ENCODE results near the gene C19orf85.
"Not testable (repeated sequence)": the region's sequence is repeated elsewhere in the genome, so short reads cannot be mapped to it uniquely, and the experiment has no call there.

The C19orf85 gene

DNA sequence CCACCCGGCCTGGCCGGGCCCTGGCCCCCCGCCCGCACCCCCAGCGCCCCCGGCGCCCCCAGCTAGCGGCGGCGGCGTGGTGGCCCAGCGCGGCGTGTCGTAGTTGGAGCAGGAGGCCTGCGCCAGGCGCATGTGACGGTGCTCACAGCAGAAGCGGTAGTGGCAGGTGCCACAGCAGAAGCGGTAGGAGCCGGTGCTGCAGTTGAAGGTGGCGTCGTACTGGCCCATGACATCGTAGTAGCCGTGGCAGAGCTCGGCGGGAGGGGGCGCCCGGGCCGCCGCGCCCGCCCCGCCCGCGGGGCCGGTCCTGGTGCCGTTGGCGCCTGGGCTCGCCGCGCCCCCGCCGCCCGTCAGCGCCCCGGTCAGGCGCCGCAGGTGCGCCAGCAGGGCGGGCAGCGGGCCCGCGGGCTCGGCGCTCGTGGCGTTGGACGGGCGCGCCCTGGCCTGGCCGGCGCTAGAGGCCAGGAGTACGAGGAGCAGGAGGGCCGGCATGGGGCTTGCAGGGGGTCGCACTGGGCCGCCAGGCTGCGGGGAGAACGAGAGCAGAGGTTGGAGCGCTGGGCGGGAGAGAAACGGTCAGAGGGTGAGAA lies 22.1 kb downstream of the C19orf85 start:
- no peak for DNase-seq (ENCODE audit: low read depth in 4 of 4, low spot score in 1 of 4)

DNA sequence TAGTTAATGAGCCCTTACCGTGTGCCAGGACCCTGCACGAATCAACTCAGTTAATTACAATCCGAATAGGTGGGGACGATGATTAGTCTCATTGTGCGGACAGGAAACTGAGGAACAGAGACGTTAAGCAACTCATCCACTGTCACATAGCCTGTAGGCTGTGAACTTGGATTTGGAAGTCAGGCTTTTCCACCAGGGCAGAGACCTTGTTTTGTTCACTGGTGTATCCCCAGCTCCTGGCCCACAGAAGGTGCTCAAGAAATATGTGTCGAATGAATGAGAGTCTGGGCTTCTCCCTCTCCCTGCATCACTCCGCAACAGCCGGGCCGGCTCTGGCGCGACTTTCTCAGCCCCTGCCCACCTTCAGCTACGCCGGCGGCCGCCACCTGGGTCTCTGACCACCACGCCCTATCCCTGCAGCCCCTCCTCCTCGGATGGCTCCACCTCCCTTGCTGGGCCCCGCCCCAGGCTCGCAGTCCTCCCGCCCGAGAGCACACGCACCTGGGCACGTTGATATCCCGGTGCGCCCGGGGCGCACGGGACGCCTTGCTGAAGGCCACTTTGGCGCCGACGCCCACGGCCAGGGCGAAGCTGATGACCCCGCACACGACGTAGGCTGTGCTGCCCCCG lies 22.7 kb downstream of the C19orf85 start:
- no peak for DNase-seq (ENCODE audit: low read depth in 4 of 4, low spot score in 1 of 4)

DNA sequence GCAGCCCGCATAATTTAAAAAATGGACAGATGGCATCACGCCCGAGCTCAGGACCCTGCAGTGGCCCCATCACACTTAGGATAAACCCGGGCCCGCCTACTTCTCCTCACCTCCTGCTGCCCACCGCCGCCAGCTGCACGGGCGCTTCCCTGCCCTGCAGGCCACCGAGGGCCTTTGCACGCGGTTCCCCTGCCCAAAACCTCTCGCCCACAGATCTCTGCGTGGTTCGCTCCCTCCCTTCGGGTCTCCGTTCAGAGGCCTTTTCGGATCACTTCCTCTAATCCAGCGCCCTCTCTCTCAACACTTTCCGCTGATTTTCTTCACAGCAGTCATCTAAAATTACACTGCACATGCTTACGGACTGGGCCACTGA lies 23.2 kb downstream of the C19orf85 start:
- no peak for DNase-seq (ENCODE audit: low read depth in 4 of 4, low spot score in 1 of 4)

DNA sequence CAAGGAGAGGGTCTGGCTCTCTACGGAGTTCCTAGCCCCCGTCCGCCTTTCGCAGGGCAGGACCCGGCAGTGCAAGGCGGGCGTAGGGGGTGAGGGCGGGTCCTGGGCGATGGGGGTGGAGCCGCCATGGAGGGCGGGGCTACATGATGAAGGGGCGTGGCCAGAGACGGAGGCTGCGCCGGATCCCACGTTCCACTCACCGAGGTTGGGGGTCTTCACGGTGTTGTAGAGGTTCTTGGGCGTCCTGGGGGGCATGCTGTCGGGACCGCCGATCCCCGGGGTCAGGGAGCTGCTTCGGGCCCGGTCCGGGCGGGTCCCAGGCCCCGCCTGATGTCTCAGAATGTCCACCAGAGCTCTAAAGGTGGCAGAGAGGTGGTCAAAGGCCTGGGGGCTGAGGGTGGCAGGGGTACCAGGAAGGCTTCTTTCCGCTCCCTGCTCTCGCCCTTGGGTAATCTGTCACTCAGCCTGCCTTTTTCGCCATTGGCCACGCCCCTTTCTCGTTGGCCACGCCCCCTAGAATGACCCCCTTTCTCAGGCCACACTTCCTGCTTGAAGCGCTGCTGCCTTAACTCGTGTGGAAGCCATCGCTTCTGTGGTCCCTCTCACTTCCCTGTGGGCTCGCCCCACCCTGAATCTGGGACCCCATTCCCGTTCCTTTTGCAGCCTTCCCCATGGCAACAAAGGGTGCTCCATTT lies 24.0 kb downstream of the C19orf85 start:
- no peak for DNase-seq (ENCODE audit: low read depth in 4 of 4, low spot score in 1 of 4)

DNA sequence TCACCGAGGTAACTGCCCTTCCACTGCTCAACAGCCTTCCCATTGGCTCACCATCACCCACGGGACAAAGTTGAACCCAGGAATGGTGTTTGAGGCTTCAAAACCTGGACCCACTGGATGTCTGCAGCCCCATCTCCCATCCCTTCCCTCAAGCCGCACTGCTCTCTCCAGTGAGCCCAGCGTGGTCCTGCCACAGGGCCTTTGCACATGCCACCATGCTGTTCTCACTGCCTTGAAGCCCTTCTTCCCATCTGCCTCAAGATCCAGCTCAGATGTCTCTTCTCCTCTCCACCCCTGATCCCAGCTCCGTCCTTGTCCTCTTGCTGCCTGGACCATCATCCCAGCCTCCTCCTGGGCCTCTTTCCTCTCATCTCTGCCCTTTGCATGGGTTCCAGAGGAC lies 25.5 kb downstream of the C19orf85 start:
- DNase-seq (ENCODE audit: low read depth in 4 of 4, low spot score in 1 of 4): no peak

DNA sequence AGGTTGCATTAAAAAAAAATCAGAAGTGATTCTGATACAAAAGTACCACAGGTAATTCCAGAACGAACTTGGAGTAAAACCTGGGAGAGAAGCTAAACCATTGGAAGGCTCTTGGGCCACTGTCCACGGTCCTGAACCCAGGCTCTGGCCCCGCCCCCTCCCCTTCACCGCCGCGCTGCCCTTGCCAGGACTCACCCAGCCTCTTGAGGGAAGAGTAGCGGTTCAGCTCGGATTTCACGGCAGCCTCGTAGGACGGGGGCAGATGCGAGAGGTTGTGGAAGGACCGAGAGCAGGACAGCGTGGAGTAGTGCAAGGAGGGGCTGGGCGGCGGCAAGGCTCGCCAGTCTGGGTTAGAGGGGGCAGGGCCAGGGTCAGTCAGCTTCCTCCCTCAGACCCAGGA lies 27.1 kb downstream of the C19orf85 start:
- DNase-seq (ENCODE audit: low read depth in 4 of 4, low spot score in 1 of 4): no peak

DNA sequence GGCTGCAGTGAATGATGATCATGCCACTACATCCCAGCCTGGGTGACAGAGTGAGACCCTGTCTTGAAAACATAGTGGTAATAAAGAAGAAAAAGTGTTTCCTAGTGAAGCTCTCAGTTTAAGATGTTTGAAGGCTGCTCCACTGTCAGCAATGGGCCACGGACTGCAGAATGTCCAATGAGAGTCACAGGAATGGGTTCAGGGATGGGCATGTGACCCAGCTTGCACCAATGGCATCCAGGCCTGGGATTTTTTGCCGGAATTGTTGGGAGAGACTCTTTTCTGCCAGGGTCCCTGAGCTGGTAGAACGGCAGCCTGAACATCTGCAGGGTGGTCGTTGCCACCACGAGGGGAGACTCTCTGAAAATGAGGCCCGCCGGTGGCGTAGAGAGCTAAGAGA lies 27.7 kb downstream of the C19orf85 start:
- DNase-seq (ENCODE audit: low read depth in 4 of 4, low spot score in 1 of 4): no peak

DNA sequence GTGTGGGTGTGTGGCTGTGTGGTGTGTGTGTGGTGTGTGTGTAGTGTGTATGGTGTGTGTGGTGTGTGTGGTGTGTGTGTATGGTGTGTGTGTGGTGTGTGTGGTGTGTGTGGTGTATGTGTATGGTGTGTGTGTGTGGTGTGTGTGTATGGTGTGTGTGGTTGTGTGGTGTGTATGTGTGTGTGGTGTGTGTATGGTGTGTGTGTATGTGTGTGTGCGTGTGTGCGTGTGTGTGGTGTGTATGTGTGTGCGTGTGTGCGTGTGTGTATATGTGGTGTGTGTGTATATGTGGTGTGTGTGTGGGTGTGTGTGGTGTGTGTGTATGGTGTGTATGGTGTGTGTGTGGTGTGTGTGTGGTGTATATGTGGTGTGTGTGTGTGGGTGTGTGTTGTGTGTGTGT lies 29.5 kb downstream of the C19orf85 start:
- no peak for DNase-seq (ENCODE audit: low read depth in 4 of 4, low spot score in 1 of 4)

DNA sequence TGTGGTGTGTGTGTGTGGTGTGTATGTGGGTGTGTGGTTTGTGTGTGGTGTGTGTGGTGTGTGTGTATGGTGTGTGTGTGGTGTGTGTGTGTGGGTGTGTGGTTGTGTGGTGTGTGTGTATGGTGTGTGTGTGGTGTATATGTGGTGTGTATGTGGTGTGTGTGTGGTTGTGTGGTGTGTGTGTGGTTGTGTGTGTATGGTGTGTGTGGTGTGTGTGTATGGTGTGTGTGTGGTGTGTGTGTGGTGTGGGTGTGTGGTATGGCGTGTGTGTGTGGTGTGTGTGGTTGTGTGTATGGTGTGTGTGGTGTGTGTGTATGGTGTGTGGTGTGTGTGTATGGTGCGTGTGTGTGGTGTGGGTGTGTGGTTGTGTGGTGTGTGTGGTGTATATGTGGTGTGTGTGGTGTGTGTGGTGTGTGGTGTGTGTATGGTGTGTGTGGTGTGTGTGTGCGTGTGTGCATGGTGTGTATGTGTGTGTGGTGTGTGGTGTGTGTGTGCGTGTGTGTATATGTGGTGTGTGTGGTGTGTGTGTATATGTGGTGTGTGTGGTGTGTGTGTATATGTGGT lies 30.1 kb downstream of the C19orf85 start:
- no peak for DNase-seq (ENCODE audit: low read depth in 4 of 4, low spot score in 1 of 4)

DNA sequence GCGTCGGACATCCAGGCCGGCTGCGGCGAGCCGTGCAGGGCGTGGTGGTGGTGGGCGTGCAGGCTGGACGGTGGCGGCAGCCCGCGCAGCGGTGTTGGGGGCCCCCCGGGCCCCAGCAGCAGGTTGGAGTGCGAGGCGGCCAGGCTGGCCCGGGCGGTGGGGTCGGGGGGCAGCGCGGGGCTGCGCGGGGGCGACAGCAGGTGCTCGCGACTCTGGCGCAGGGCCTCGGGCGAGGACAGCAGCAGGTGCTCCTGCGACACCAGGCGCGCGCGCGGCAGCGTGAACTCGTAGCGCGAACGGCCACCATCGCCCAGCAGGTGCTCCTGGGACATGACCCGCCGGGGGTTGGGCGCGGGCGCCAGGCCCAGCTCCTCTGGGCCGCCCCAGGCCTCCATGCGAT lies 31.3 kb downstream of the C19orf85 start:
- DNase-seq (ENCODE audit: low read depth in 4 of 4, low spot score in 1 of 4): no peak

DNA sequence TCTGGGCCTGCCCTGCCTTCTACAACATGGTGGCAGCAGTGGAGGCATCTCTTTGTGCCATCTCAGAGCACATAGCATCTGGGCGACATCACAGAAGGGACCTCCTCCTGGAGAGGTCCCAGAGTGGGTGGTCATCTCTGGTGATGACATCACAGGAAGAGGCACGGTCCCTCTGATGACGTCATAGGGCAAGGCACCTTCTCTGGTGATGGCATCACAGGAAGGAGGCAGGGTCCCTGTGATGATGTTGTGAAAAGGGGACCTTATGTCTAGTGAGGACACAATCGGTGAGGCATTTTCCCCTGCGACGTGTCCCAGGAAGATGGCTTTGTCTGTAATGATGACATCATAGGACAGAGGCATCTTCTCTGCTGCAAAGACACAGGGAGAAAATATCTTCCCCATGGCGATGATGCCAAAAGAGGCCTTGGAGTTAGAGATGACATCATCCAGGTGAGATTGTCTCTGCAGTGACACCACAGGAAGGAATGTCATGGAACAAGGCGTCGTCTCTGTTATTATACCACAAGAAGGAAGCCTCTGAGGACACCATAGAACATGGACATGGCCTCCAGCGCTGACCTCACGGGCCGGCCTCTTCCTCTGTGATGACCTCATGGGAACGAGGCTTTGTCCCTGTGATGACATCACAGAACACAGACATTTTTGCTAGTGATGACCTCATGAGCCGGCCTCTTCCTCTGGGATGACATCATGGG lies 32.2 kb downstream of the C19orf85 start:
- DNase-seq (ENCODE audit: low read depth in 4 of 4, low spot score in 1 of 4): no peak

DNA sequence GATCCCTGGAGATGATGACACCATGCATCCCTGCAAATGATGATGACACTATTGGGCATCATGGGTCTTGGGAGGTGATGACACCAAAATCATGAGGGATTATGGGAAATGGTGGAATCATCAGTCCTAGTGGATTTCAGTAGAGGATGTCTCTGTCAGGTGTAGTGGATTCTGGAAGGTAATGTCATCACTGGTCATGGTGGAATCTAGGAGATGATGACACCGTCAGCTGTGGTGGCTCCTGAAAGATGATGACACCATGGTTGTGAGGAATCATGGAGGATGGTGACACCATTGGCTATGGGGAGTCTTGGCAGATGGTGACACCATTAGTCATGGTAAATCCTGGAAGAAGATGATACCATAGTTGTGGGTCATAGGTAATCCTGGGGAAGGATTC lies 33.4 kb downstream of the C19orf85 start:
- DNase-seq (ENCODE audit: low read depth in 4 of 4, low spot score in 1 of 4): no peak

DNA sequence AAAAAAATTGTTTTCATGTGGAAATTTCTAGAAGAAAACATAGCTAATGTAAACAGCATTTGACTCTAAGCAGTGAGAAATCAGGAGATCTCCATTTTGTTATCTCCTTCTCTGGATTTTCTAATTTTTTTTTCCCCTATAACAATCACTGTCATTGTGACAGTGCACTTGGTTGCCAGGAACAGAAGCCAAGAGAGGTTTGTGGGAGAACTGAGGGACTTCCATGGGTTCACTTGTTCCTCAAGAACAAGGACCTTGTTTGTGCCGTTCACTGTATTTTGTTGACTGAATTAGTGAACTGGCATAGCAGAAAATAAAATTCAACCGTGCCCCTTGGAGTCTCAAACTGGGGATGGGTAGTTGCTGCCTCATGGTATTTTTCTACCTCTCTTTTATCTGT lies 38.5 kb downstream of the C19orf85 start:
- DNase-seq (ENCODE audit: low read depth in 4 of 4, low spot score in 1 of 4): no peak

DNA sequence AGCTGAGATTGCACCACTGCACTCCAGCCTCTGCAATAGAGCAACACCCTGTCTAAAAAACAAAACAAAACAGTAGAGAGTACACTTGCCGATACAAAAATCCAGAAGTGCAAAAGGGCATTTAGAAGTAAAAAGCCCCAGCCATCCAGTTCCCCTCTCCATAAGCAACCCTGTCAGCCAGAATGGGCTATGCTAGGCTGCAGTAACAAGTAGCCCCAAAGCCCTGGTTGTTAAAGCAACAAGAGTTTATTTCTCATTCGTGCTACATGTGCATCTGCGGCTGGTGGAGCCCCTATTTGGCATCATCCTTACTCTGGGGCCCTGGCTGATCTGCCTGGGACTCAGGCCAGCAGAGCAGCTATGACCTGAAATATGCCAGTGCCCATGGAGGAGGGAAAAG lies 40.0 kb downstream of the C19orf85 start:
- DNase-seq (ENCODE audit: low read depth in 4 of 4, low spot score in 1 of 4): no peak

DNA sequence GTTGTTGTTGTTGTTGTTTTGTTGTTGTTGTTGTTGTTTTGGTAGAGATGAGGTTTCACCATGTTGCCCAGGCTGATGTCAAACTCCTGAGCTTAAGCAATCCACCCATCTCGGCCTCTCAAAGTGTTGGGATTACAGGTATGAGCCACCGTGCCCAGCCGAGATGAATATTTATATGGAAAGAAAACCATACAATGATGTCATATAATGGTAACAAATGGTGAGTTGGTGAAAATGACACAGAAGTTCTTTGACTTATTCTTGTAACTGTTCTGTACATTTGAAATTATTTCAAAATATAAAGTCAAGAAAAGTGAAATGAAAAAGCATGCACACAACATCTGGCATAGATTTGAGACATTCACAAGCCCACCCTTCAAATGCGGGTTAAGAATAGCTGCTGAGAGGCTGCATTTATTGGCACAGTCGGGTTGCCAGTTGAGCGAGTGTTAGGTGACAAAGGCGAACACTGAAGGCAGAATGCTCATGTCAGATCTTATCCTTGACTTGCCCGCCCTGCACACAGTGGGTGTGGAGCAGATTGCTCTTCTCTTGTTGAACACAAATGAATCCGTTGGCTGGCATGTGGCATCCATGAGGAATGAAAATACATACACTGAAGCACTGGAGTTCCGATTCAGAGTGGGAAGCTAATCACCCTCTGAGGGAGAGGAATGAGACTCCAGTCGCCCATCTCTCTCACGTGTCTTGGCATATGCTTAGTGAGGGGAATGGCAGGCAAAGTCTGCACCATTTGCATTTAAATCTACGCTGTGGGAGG lies 41.1 kb downstream of the C19orf85 start:
- no peak for DNase-seq (ENCODE audit: low read depth in 4 of 4, low spot score in 1 of 4)

DNA sequence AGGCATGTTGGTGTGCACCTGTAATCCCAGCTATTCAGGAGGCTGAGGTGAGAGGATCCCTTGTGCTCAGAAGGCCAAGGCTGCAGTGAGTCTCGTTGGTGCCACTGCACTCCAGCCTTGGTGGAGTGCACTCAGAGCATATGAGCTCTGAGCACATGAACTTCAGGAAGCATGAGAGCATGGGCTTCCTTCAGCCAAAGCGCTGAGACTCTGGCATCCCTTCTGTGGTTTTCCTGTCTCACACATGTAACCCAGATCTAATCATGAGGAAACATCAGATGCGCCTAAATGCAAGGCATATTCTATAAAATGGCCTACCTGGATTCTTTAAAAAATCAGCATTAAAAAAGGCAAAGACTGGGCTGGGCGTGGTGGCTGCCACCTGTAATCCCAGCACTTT lies 43.3 kb downstream of the C19orf85 start:
- DNase-seq (ENCODE audit: low read depth in 4 of 4, low spot score in 1 of 4): not testable (repeated sequence)

DNA sequence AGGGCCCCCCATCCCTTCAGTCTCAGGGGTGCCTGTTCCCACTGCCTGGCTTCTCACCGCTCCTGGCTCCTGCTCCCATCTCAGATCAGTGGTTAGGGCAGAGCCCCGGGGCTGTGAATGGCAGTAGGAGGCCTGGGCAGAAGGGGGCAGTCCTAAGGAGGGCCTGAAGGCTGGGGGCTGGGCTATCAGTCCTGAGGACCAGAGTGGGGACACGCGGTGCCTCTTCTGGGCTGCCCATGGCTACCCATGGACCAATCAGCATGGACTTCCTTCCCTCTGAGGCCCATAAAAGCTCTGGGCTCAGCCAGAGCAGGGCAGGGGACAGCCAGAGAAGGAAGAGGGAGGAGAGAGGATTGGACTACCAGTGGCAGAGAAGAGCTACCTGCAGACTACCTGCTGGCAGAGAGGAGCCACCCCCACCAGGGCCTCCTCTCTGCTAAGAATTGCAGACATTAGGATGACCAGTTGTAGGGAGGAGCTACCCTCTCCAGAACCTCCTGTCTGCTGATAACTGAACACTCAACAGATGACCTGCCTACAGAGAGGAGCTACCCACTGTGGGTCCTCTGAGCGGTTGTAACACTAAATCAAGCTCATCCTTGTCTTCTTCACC lies 44.8 kb downstream of the C19orf85 start:
- no peak for DNase-seq (ENCODE audit: low read depth in 4 of 4, low spot score in 1 of 4)

DNA sequence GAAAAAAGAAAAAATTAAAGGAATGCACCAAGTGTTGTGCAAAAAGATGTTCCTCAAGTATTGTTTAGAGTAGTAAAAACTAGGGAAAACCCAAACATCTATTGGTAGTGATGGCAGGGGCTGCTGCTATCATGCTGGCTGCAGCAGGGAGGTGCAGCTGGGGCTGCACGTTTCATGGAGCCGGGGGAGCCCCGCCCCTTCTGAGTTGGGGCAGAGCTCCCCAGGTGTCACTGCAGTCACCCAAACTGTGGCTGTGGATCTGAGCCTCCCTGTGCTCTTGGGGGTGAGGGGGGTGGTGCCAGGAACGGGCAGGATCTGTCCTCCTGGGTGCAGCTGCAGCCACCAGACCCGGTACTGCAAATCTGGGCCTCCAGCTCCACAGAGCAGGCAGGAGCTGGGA lies 45.4 kb downstream of the C19orf85 start:
- no peak for DNase-seq (ENCODE audit: low read depth in 4 of 4, low spot score in 1 of 4)

DNA sequence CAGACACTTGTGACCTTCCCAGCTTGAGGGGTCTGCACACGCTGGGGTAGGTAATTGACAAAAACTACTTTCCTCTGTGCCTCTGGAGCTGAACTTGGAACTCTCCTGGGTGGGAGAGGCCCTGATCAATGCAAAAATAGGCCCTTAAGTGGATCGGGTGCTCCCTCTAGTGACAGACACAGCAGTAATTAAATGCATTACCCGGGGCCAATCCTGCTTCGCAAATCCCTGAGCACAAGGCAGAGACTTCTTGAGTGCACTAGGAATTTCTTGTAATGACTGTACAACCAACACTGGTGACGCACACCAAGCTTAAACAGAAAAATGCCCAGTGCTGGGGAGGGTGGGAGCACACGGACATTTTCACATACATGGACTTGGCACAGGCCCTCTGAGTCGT lies 46.4 kb downstream of the C19orf85 start:
- peak in 3 of 4 experiments; percentile 25 to 30 (median 29) for DNase-seq (ENCODE audit: low read depth in 4 of 4, low spot score in 1 of 4)

Measured in stimulated activated CD4-positive, alpha-beta T cell treated with anti-CD3 and anti-CD28 coated beads, Interleukin-1b, Interleukin-23, amount 100 ng/mL, for 24 hours (primary cell).